Heart right ventricle (tissue), 16 donors: ENCODE data around the gene MYO3B. TPM values are rescaled to one million over a fixed set of nuclear protein-coding genes. Genes with fewer than 3 reads are reported as not detected.

Source experiments
- ATAC-seq, 8 donors: fragments of 200-7000 bp; cut with Tn5 transposase; one replicate each; pipeline ENCODE4 v1.9.1; 2020; ENCODE audit warnings: mild to moderate bottlenecking in 8 of 8, moderate library complexity in 8 of 8, moderate number of reproducible peaks in 1 of 8
- DNase-seq, 2 donors: peaks; one replicate each; pipeline ENCODE4 v3.0.0-alpha.2; 2020
- H3K27ac ChIP-seq, 10 donors: fragments of 200-600 bp; sonication (generic) in 2 of 10; one replicate each; pipeline versions ENCODE4 v1.5.0 to v1.8.0; 2020 to 2022; ENCODE audit warnings: mild to moderate bottlenecking in 3 of 10
- H3K27me3 ChIP-seq, 7 donors: fragments of 200-600 bp; one replicate each; pipeline ENCODE4 v1.8.0; 2021 to 2022; ENCODE audit warnings: mild to moderate bottlenecking in 2 of 7
- H3K36me3 ChIP-seq, 9 donors: fragments of 200-600 bp; sonication (generic) in 1 of 9; one replicate each; pipeline versions ENCODE4 v1.5.0 to v1.8.0; 2020 to 2022; ENCODE audit warnings: mild to moderate bottlenecking in 2 of 9
- H3K4me1 ChIP-seq, 9 donors: fragments of 200-600 bp; sonication (generic) in 1 of 9; one replicate each; pipeline versions ENCODE4 v1.5.0 to v1.8.0; 2020 to 2022; ENCODE audit warnings: mild to moderate bottlenecking in 4 of 9
- H3K4me3 ChIP-seq, 10 donors: fragments of 200-600 bp; sonication (generic) in 2 of 10; one replicate each; pipeline versions ENCODE4 v1.5.0 to v1.8.0; 2020 to 2022; ENCODE audit warnings: mild to moderate bottlenecking in 7 of 10, moderate library complexity in 2 of 10
- H3K9me3 ChIP-seq, 11 donors: fragments of 200-600 bp in 10 of 11; sonication (generic) in 2 of 11; one replicate each; pipeline versions ENCODE4 v1.5.0 to v1.8.0; 2013 to 2022; ENCODE audit warnings: mild to moderate bottlenecking in 2 of 11, control low read depth in 1 of 11, moderate library complexity in 1 of 11
- CTCF ChIP-seq, 9 donors: fragments of 200-600 bp; sonication (generic) in 2 of 9; IDR thresholded peaks; one replicate each; pipeline versions ENCODE4 v1.5.0 to v1.8.0; 2021 to 2022; ENCODE audit warnings: antibody characterized with exemption in 9 of 9, mild to moderate bottlenecking in 5 of 9, moderate library complexity in 1 of 9
- WGBS, 2 donors: extraction: QIAGEN DNeasy Blood & Tissue Kit; methylation state at CpG; one replicate each; pipeline ENCODE4 v1.1.7; 2013; ENCODE audit warnings: inconsistent platforms in 1 of 2; 5-methylcytosine and 5-hydroxymethylcytosine counted together
- intact Hi-C, 10 donors: fragments of 100-400 bp; cut with DNase I; formaldehyde crosslinking; loops; one replicate each; pipeline versions ENCODE4 v1.11.1 to v1.14.2; 2022
- polyA plus RNA-seq, 2 donors: library from polyadenylated mRNA; stranded (reverse); fragments of 200-250 nt; gene quantifications; one replicate each; pipeline ENCODE4 v1.2.3, GENCODE V29; 2013
- total RNA-seq, 10 donors: library from RNA; stranded (reverse); fragmentation: NEBNext Ultra II Directional in 3 of 10; extraction: Animal tissue kit (Norgen Biotek cat#: 25700) in 3 of 10; gene quantifications; one replicate each; pipeline versions ENCODE4 v1.2.1 to v1.2.4, GENCODE V29; 2021 to 2023
- donor health status: Arrhythmogenic right ventricular cardiomyopathy.
- donor health status: ischemic (EF 13 %, LVEDD 7.1; RV severe dilation, severe dysfunction).
- donor health status: healthy with polysubstance abuse.
- donor health status: DM: no; HTN: yes; CAD: no.
- donor health status: DM: no; HTN: no; CAD: no.
- donor health status: ischemic (EF 25% LVEDD 6.9; RV normal size, moderate dysfunction).
- donor health status: ischemic (EF 25% LVEDD 5.7; RV mildly dilated, moderate dysfunction).
- donor health status: healthy.
- donor health status: DM: yes; HTN: yes; CAD: no.
- donor health status: Ischemic cardiomyopathy.
- donor health status: ischemic (EF 35%, LVEDD 5.7; RV mildly dilated, moderate dysfunction).
- donor health status: nonischemic (EF 11% LVEDD 7.7; RV severe dilation, severe dysfunction).
- donor health status: DM: yes; HTN: yes; CAD: no.
- donor health status: PGD.
- donor health status: ischemic (EF 29% LVEDD 5.4; RV normal size, mild dysfunction).
- donor health status: nonischemic (EF 23%, LVEDD 6.1; RV moderate dilation, normal function).

MYO3B gene
- total and polyA plus RNA-seq, 12 donors = 0.05 to 0.21 (median 0.09) TPM; not detected in 8

GRCh38 chr2:170362313-170362870, 184.4 kb downstream of the MYO3B start:
- 71 to 73% methylated on average over 3 of the region's 3 CpGs for WGBS, 2 donors
- Histone ChIP-seq H3K4me3 (no peak overlapping the region), H3K36me3 (no peaks in the 10 kb centered on the region), H3K9me3 (no peaks in the 10 kb centered on the region), H3K27me3 (peaks cover 0 to 81% (median 57%) of the 10 kb centered on the region in 7 donors), H3K27ac (no peak overlapping the region), H3K4me1 (no peaks in the 10 kb centered on the region)
- DNase-seq = no peak
- TF ChIP-seq CTCF (IDR thresholded peaks at IDR 0.05) = no peak
- intact Hi-C loops = loop anchor here in 7 of 10 donors (5.0 to 10.0 kb wide), 4 partner anchors 450 to 512 kb away; partner anchors contain the start of gene GAD1 (in 6 of the 7)
- ATAC-seq = no peak

- no peak for ATAC-seq
Measured at GRCh38 chr2:170362871-170363631, 185.1 kb downstream of the MYO3B start.

GRCh38 chr2:170365003-170365402, 187.1 kb downstream of the MYO3B start:
- H3K9me3 ChIP-seq = no peaks in the 10 kb centered on the region
- no peak overlapping the region for H3K4me3 ChIP-seq
- no peaks in the 10 kb centered on the region for H3K36me3 ChIP-seq
- TF ChIP-seq CTCF (IDR thresholded peaks at IDR 0.05) = no peak
- no peak overlapping the region for H3K27ac ChIP-seq
- H3K27me3 ChIP-seq = peaks cover 0 to 88% (median 74%) of the 10 kb centered on the region in 7 donors
- intact Hi-C loops = loop anchor here in 5 of 10 donors (5.0 to 10.0 kb wide), 3 partner anchors 447 to 510 kb away; partner anchors contain the start of gene GAD1 (in 3 of the 5)
- 56 to 58% methylated on average over 6 of the region's 6 CpGs for WGBS, 2 donors
- DNase-seq (no peak), ATAC-seq (no peak)
- no peaks in the 10 kb centered on the region for H3K4me1 ChIP-seq

More at GRCh38 chr2:170362871-170363631, 185.1 kb downstream of the MYO3B start:
- TF ChIP-seq CTCF (IDR thresholded peaks at IDR 0.05) = no peak
- Histone ChIP-seq H3K9me3 (no peaks in the 10 kb centered on the region), H3K36me3 (no peaks in the 10 kb centered on the region), H3K4me3 (no peak overlapping the region), H3K27me3 (peaks cover 0 to 87% (median 64%) of the 10 kb centered on the region in 7 donors), H3K27ac (no peak overlapping the region), H3K4me1 (no peaks in the 10 kb centered on the region)
- intact Hi-C loops = loop anchor here in 7 of 10 donors (5.0 to 10.0 kb wide), 4 partner anchors 449 to 512 kb away; partner anchors contain the start of gene GAD1 (in 6 of the 7)
- WGBS, 2 donors = 61 to 69% methylated on average over 6 of the region's 6 CpGs
- no peak for DNase-seq

GRCh38 chr2:170365686-170366085, 187.7 kb downstream of the MYO3B start:
- Histone ChIP-seq H3K27ac (no peak overlapping the region), H3K4me3 (no peak overlapping the region), H3K27me3 (peaks cover 0 to 90% (median 75%) of the 10 kb centered on the region in 7 donors), H3K36me3 (no peaks in the 10 kb centered on the region), H3K4me1 (no peaks in the 10 kb centered on the region), H3K9me3 (no peaks in the 10 kb centered on the region)
- no peak for ATAC-seq
- WGBS, 2 donors = 78 to 89% methylated on average over 3 of the region's 3 CpGs
- no peak for TF ChIP-seq CTCF (IDR thresholded peaks at IDR 0.05)
- intact Hi-C loops = loop anchor here in 5 of 10 donors (5.0 to 10.0 kb wide), 3 partner anchors 447 to 509 kb away; partner anchors contain the start of gene GAD1 (in 3 of the 5)
- DNase-seq = no peak
